Endodermal cell (in vitro differentiated cells): Measurements from ENCODE around the gene YPEL4. TPM values are rescaled to one million over a fixed set of nuclear protein-coding genes. Genes with fewer than 3 reads are reported as not detected.
A peak's percentile ranks its signal among the peaks of the same experiment; 100 is the strongest.

ENCODE experiments used
- DNase-seq: peaks from one replicate; pipeline ENCODE4 v3.0.0-alpha.2; 2017
- H3K27ac ChIP-seq: 2 replicates; pipeline ENCODE4 v1.5.1; 2013; ENCODE audit warnings: mild to moderate bottlenecking, low read depth, low read length, moderate library complexity
- H3K27me3 ChIP-seq: 2 replicates; pipeline ENCODE4 v1.6.1; 2013; ENCODE audit warnings: mild to moderate bottlenecking, low read length, moderate library complexity; ENCODE audit not compliant: insufficient read depth, control insufficient read depth, poor library complexity, severe bottlenecking
- H3K36me3 ChIP-seq: 2 replicates; pipeline ENCODE4 v1.7.0; 2013; ENCODE audit warnings: mild to moderate bottlenecking, low read length, moderate library complexity; ENCODE audit not compliant: control insufficient read depth, insufficient read depth
- H3K4me1 ChIP-seq: one replicate; pipeline ENCODE4 v1.7.0; 2013; ENCODE audit warnings: low read length; ENCODE audit not compliant: control insufficient read depth, insufficient read depth
- H3K4me3 ChIP-seq: 2 replicates; pipeline ENCODE4 v1.5.1; 2013; ENCODE audit warnings: mild to moderate bottlenecking, low read length, moderate library complexity
- H3K9ac ChIP-seq: 2 replicates; pipeline ENCODE4 v1.6.1; 2013; ENCODE audit warnings: mild to moderate bottlenecking, low read length, moderate library complexity; ENCODE audit not compliant: poor library complexity, severe bottlenecking; ENCODE audit errors: extremely low read depth
- H3K9me3 ChIP-seq: 2 replicates; pipeline ENCODE4 v1.6.1; 2013; ENCODE audit warnings: mild to moderate bottlenecking, low read length, moderate library complexity; ENCODE audit not compliant: control insufficient read depth
- H3K27ac Mint-ChIP-seq: 2 replicates; pipeline ENCODE4 v1.8.0; 2020; ENCODE audit warnings: mixed read lengths
- H3K27me3 Mint-ChIP-seq: 2 replicates; pipeline ENCODE4 v1.8.0; 2021; ENCODE audit warnings: mild to moderate bottlenecking, mixed read lengths; ENCODE audit not compliant: insufficient read depth
- H3K36me3 Mint-ChIP-seq: 2 replicates; pipeline ENCODE4 v1.8.0; 2020; ENCODE audit warnings: low read depth, mixed read lengths
- H3K4me1 Mint-ChIP-seq: 2 replicates; pipeline ENCODE4 v1.8.0; 2020; ENCODE audit warnings: mixed read lengths
- H3K4me3 Mint-ChIP-seq: 2 replicates; pipeline ENCODE4 v1.8.0; 2020; ENCODE audit warnings: mild to moderate bottlenecking, moderate library complexity, mixed read lengths
- H3K9me3 Mint-ChIP-seq: 2 replicates; pipeline ENCODE4 v1.8.0; 2020; ENCODE audit warnings: mild to moderate bottlenecking, mixed read lengths
- CTCF ChIP-seq: fragments of 200-600 bp; sonication (generic); conservative IDR thresholded peaks from 2 replicates; pipeline ENCODE4 v1.5.0; 2021; ENCODE audit warnings: antibody characterized with exemption, mild to moderate bottlenecking
- WGBS, 2 experiments: methylation state at CpG; one replicate each; pipeline versions ENCODE4 v1.1.5 to v1.1.7; 2013; ENCODE audit warnings: missing lambda C conversion rate in 2 of 2, mixed read lengths in 1 of 2; ENCODE audit not compliant: insufficient coverage in 1 of 2, insufficient read length in 1 of 2; 5-methylcytosine and 5-hydroxymethylcytosine counted together
- total RNA-seq, 2 donors: library from RNA; stranded (reverse); fragmentation: NEBNext Ultra II Directional in 1 of 2; extraction: Animal tissue kit (Norgen Biotek cat#: 25700) in 1 of 2; gene quantifications; 2 replicates in 1 of 2; 3 replicates in 1 of 2; pipeline ENCODE4 v1.2.1, GENCODE V29; 2021

The YPEL4 gene
- total RNA-seq, 2 donors from 2014 or later, result not detected

GRCh38 chr11:57648801-57649735 is 644 bp downstream of the YPEL4 start:
- DNase-seq, result peak; percentile 77
- 0 to 1% methylated on average over 8 to 21 of the region's 23 CpGs for WGBS, 2 experiments
- Mint-ChIP-seq H3K4me1 (peaks cover 64% of the 10 kb centered on the region), H3K9me3 (no peaks in the 10 kb centered on the region), H3K4me3 (peak overlapping the region; percentile 43), H3K27me3 (peaks cover 4% of the 10 kb centered on the region), H3K36me3 (peaks cover 2% of the 10 kb centered on the region), H3K27ac (peak overlapping the region; percentile 71)
- Histone ChIP-seq H3K27ac (peak overlapping the region; percentile 74), H3K9me3 (no peaks in the 10 kb centered on the region), H3K36me3 (peaks cover 10% of the 10 kb centered on the region), H3K9ac (no peak overlapping the region), H3K4me3 (peak overlapping the region; percentile 67), H3K27me3 (no peaks in the 10 kb centered on the region), H3K4me1 (peaks cover 36% of the 10 kb centered on the region)
- no peak for TF ChIP-seq CTCF

DNA sequence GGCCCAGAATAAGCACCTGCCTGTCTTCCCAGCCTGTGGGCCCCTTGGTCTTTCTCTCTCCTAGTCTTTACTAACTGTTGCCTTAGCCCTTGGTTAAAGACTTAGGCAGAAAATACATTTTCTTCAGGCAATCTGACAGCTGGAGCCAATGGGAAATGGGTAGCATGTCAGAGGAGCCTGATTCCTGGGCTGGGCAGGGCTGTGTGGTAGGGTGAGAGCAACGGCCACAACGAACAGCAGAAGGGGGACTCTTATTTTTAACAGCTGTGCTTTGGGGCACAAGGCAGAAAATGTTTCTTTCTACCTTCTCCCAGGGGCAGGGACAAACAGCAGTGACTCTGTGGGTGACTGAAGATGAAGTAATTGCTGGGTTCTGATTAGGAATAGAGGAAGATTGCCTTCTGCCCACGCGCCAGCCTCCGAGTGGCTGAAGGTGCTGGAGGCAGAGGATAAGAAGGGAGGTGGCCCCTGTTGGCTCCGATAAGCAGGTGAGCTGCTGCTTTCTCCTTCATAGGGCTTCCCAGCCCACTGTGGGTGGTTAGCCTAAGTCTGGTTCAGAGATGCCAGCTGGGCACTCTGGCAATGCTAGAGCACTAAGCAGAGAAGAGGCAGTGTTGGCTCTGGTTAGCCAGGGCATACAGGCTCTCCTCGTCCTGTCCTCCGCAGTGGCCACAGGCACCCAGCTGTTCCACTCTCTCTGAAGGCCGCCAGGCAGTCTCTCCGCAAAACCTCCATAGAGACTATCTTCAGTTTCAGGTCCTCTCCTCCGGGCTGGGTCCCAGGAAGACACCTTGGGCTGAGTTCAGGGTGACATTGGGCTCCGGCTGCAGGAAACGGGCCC is 1.5 kb downstream of the YPEL4 start:
- H3K4me3 Mint-ChIP-seq, result peak overlapping the region; percentile 43

More for the DNA sequence above, 1.5 kb downstream of the YPEL4 start:
- Histone ChIP-seq H3K9ac (no peak overlapping the region), H3K36me3 (peaks cover 18% of the 10 kb centered on the region), H3K9me3 (no peaks in the 10 kb centered on the region), H3K4me1 (peaks cover 41% of the 10 kb centered on the region), H3K4me3 (peak overlapping the region; percentile 67), H3K27ac (peak overlapping the region; percentile 74), H3K27me3 (no peaks in the 10 kb centered on the region)
- DNase-seq, result peak; percentile 65
- WGBS, 2 experiments, result 6 to 10% methylated on average over 8 to 13 of the region's 13 CpGs
- Mint-ChIP-seq H3K27me3 (peaks cover 3% of the 10 kb centered on the region), H3K27ac (peak overlapping the region; percentile 71), H3K36me3 (peaks cover 9% of the 10 kb centered on the region), H3K4me1 (peaks cover 70% of the 10 kb centered on the region), H3K9me3 (no peaks in the 10 kb centered on the region)
- no peak for TF ChIP-seq CTCF
